ENCODE results near the gene CHAT. TPM values are rescaled to one million over a fixed set of nuclear protein-coding genes. Genes with fewer than 3 reads are reported as not detected.

CHAT gene
- total and polyA plus RNA-seq, 2 experiments from 2014 or later, result not detected

- H3K27me3 ChIP-seq (replicated peaks; ENCODE audit: insufficient read depth), result peaks cover 44% of the 10 kb centered on the region
- H3K79me2 ChIP-seq (ENCODE audit: insufficient read depth), result no peaks in the 10 kb centered on the region
- in situ Hi-C loops (cut with MboI), result no loop called here
- peaks cover 4% of the 10 kb centered on the region for H3K9me3 ChIP-seq (ENCODE audit: low read depth)
- TF ChIP-seq EZH2 (IDR thresholded peaks at IDR 0.05; ENCODE audit: insufficient read depth, poor library complexity, severe bottlenecking) (no peak), EZH2phosphoT487 (IDR thresholded peaks at IDR 0.05; ENCODE audit: insufficient read depth, low read depth) (no peak)
- H3K4me1 ChIP-seq (ENCODE audit: insufficient read depth), result no peaks in the 10 kb centered on the region
- no peak overlapping the region for H3K9ac ChIP-seq
- H4K20me1 ChIP-seq (ENCODE audit: insufficient read depth), result no peaks in the 10 kb centered on the region
- no peak for DNase-seq
- no peak overlapping the region for H3K27ac ChIP-seq
- no peaks in the 10 kb centered on the region for H3K9me2 ChIP-seq (ENCODE audit: insufficient read depth)
- no peaks in the 10 kb centered on the region for H3F3A ChIP-seq (ENCODE audit: insufficient read depth)
- WGBS, 2 experiments (ENCODE audit: low coverage in 1 of 2, low lambda C conversion rate in 2 of 2, missing lambda C conversion rate in 2 of 2), result 47 to 49% methylated on average over 15 of the region's 15 CpGs
- no peak overlapping the region for H3K4me3 ChIP-seq
- H2AFZ ChIP-seq, result no peak overlapping the region
- H3K36me3 ChIP-seq (ENCODE audit: low read depth), result no peaks in the 10 kb centered on the region
- H3K4me2 ChIP-seq (ENCODE audit: unreplicated experiment), result no peak overlapping the region
These were observed 48.5 kb downstream of the CHAT start for GRCh38 chr10:49662169-49662830.

DNA sequence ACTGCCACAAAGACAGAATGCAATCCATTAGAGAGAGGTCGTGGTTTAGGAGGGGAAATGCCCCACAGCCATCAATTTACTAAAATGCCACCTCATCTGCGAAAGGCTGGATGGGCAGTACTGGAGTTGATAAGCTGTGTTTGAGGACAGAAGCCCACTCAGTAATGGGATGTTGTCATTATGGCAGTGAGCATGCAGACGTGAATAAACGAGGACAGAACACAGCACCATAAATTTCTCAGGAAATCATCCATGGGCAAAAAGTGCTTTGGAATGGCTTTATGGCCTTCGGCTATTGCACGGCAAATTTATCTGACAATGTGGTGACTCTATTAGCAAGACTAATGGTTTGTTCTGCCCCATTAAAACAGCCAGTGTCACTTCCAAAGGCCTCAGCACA, 49.8 kb downstream of the CHAT start:
- Histone ChIP-seq H3K79me2 (ENCODE audit: insufficient read depth) (no peaks in the 10 kb centered on the region), H3K9me2 (ENCODE audit: insufficient read depth) (no peaks in the 10 kb centered on the region), H2AFZ (no peak overlapping the region), H3K4me3 (no peak overlapping the region), H3K4me1 (ENCODE audit: insufficient read depth) (no peaks in the 10 kb centered on the region), H3K27ac (no peak overlapping the region), H3K9me3 (ENCODE audit: low read depth) (peaks cover 4% of the 10 kb centered on the region), H4K20me1 (ENCODE audit: insufficient read depth) (no peaks in the 10 kb centered on the region), H3K4me2 (ENCODE audit: unreplicated experiment) (no peak overlapping the region), H3K36me3 (ENCODE audit: low read depth) (no peaks in the 10 kb centered on the region), H3F3A (ENCODE audit: insufficient read depth) (no peaks in the 10 kb centered on the region), H3K9ac (no peak overlapping the region), H3K27me3 (replicated peaks; ENCODE audit: insufficient read depth) (peaks cover 52% of the 10 kb centered on the region)
- TF ChIP-seq EZH2 (IDR thresholded peaks at IDR 0.05; ENCODE audit: insufficient read depth, poor library complexity, severe bottlenecking), result no peak
- TF ChIP-seq EZH2phosphoT487 (IDR thresholded peaks at IDR 0.05; ENCODE audit: insufficient read depth, low read depth), result no peak
- no peak for DNase-seq
- in situ Hi-C loops (cut with MboI), result no loop called here
- whole genome bisulfite sequencing, 2 experiments (ENCODE audit: low coverage in 1 of 2, low lambda C conversion rate in 2 of 2, missing lambda C conversion rate in 2 of 2), result 25 to 31% methylated on average over 6 of the region's 6 CpGs

DNA sequence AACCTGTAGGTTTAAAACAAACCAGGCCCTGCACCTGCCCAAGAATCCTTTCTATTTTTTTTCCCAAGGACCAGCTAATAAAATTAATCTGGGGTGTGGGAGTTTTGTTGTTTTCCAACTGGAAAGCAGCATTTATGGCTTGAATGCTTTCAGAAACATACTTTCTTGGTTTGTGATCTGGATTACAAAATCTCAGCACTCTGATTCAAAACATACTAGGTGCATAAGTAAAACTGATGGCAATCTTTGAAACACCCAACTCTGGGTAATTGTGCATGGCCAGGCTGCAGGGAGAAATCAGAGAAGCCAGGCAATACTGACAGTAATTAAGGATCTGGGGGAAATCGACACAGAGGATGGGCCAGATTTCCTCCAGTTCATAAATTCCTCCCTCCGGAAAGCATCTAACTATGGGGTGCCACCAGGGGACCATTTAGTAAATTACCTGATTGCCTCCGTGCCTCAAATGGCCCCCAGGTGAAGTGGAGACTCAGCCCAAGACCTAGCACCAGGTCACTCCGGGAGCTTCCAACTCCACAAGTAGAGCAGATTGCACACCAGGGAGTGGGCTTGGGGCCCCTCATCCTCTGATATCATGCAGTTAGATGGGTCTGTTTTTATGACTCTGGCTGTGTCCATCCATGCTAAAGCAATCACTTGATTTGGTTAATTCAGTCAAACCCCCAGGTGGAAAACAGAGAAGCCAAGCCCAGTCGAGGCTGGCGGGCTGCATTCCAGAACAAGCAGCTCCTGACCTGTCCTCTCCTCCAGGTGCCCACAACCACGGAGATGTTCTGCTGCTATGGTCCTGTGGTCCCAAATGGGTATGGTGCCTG, 50.4 kb downstream of the CHAT start:
- Histone ChIP-seq H3K27ac (no peak overlapping the region), H3K4me1 (ENCODE audit: insufficient read depth) (no peaks in the 10 kb centered on the region)

GRCh38 chr10:49664842-49665355, 51.1 kb downstream of the CHAT start:
- TF ChIP-seq EZH2 (IDR thresholded peaks at IDR 0.05; ENCODE audit: insufficient read depth, poor library complexity, severe bottlenecking), result no peak
- no peak for TF ChIP-seq EZH2phosphoT487 (IDR thresholded peaks at IDR 0.05; ENCODE audit: insufficient read depth, low read depth)
- Histone ChIP-seq H3K4me1 (ENCODE audit: insufficient read depth) (no peaks in the 10 kb centered on the region), H3K9me3 (ENCODE audit: low read depth) (no peaks in the 10 kb centered on the region), H2AFZ (no peak overlapping the region), H3K9ac (no peak overlapping the region), H3K27ac (no peak overlapping the region), H3K4me3 (no peak overlapping the region), H3F3A (ENCODE audit: insufficient read depth) (no peaks in the 10 kb centered on the region), H3K4me2 (ENCODE audit: unreplicated experiment) (no peak overlapping the region), H3K9me2 (ENCODE audit: insufficient read depth) (no peaks in the 10 kb centered on the region), H3K36me3 (ENCODE audit: low read depth) (no peaks in the 10 kb centered on the region), H4K20me1 (ENCODE audit: insufficient read depth) (no peaks in the 10 kb centered on the region), H3K79me2 (ENCODE audit: insufficient read depth) (no peaks in the 10 kb centered on the region), H3K27me3 (replicated peaks; ENCODE audit: insufficient read depth) (peaks cover 63% of the 10 kb centered on the region)
- in situ Hi-C loops (cut with MboI), result no loop called here
- no peak for DNase-seq
- WGBS, 2 experiments (ENCODE audit: low coverage in 1 of 2, low lambda C conversion rate in 2 of 2, missing lambda C conversion rate in 2 of 2), result 23 to 36% methylated on average over 4 of the region's 4 CpGs

More for the DNA sequence above, 50.4 kb downstream of the CHAT start:
- H3K9ac ChIP-seq, result no peak overlapping the region
- H3K79me2 ChIP-seq (ENCODE audit: insufficient read depth), result no peaks in the 10 kb centered on the region
- WGBS, 2 experiments (ENCODE audit: low coverage in 1 of 2, low lambda C conversion rate in 2 of 2, missing lambda C conversion rate in 2 of 2), result 33 to 40% methylated on average over 7 of the region's 7 CpGs
- no peaks in the 10 kb centered on the region for H3K9me3 ChIP-seq (ENCODE audit: low read depth)
- H3K27me3 ChIP-seq (replicated peaks; ENCODE audit: insufficient read depth), result peaks cover 56% of the 10 kb centered on the region
- in situ Hi-C loops (cut with MboI), result no loop called here
- H3K4me3 ChIP-seq, result no peak overlapping the region
- H4K20me1 ChIP-seq (ENCODE audit: insufficient read depth), result no peaks in the 10 kb centered on the region
- DNase-seq, result no peak
- TF ChIP-seq EZH2 (IDR thresholded peaks at IDR 0.05; ENCODE audit: insufficient read depth, poor library complexity, severe bottlenecking) (no peak), EZH2phosphoT487 (IDR thresholded peaks at IDR 0.05; ENCODE audit: insufficient read depth, low read depth) (no peak)
- H2AFZ ChIP-seq, result no peak overlapping the region
- no peaks in the 10 kb centered on the region for H3K9me2 ChIP-seq (ENCODE audit: insufficient read depth)
- H3F3A ChIP-seq (ENCODE audit: insufficient read depth), result no peaks in the 10 kb centered on the region
- H3K4me2 ChIP-seq (ENCODE audit: unreplicated experiment), result no peak overlapping the region
- no peaks in the 10 kb centered on the region for H3K36me3 ChIP-seq (ENCODE audit: low read depth)
